HG03066 (cell line): ENCODE data around the gene SQOR.

Experiments
- ATAC-seq: cut with Tn5 transposase; IDR thresholded peaks from one replicate; pipeline ENCODE4 v1.9.1; 2021; ENCODE audit warnings: low read depth; ENCODE audit not compliant: unreplicated experiment

Gene SQOR

DNA sequence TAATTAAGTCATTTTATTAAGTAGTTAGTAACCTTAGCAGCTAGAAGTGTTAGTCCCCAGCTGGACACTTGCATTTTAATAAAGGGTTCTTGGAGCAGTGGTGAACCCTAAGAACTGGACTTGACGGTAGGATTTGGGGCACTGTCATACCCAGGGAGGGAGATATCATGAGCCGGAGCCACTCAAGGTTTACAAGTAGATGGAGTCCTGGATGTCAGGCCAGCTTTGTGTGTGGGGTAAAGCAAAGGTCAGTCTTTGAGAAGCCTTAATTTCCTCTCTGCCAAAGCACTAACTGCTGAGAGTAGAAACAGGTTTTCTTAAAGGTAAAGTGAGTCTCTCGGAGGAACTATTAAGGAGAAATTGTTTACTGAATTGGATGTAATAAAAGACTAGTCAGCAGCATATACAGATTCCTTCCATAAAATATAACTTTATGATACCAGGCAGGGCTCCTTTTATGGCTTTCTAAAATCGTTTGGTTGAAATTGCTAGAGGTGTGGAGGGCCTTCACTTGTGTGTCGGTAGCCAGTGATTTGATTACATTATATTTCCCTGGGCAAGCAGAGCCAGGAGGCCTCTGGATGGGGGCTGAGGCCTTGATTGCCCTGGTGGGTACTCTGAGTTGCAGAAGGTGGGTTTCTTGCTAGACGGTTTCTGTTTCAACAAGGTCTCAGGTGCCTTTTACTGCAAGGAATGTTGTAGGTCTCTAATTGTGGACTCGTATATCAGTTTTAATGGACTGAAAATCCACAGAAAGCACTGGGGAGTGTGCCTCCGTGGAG is 23.1 kb downstream of the SQOR start:
- ATAC-seq = no peak

DNA sequence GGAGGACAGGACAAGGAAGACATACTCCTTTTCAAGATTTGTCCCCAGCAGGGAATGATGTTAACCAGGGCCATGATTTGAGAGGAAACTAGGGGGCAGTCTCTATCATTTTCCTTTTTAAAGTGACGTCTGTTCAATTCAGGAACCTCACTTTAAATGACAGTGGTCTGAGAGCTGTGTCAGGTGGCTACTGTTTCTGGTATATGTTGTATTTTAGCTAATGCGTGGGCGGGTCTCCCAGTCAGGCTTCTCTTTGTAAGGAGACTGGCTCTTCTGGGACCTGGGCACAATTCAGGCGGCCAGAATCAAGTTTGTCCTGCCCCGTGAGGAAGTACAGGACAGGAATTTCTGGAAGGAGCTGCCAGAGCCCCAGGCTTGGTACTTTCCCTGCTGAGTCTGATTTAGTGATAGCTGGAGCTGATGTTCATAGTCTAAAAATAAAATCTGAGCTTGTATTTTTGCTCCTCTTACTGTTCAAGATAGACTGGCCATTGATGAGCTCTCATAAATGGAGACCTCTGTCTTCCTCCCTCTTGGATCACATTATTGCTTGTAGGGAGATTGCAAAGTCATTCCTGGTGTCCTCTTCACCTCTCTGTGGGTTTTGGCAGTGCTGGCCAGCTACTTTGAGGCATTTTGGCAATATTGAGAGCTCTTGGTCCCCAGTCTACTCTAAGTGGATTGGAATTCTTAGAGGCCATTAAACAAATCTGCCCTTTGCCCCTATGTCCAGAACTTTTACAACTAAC is 25.6 kb downstream of the SQOR start:
- ATAC-seq = no peak

DNA sequence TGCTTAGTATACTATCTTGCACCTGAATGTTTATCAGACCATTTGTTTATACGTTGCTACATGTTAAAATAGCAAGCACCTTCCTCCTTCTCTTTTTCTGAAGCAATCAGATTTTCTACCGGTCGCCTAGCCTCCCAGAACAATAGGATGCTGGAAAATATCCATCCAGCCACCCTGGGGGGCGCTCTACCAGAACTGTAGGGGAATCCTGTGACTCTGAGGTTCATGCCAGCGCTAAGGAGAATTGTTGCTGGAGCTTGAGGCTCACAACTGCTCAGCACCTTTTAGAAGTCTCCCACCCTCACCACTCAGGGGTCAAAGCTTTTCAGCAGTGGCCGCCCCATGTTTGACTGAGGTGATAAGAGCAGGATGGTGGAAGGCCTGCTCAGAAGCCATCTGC is 27.5 kb downstream of the SQOR start:
- no peak for ATAC-seq

DNA sequence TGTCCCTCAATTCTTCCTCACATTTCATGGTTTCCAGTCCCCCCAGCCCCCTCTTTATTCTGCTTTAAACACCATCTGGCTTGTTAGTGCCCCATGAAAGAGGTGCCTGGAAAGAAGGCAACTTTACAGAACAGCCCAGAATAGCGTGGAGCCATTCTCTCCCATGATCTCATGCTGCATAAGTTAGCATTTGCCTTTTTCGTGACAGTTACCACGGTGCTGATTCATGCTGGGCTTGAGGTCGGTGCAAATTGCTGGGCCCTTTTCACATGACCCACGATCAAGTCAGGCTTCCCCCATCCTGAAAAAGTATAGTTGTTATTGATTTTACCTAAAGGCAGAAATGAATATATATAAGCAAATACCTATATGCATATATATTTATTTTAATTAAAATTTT is 29.6 kb downstream of the SQOR start:
- no peak for ATAC-seq

DNA sequence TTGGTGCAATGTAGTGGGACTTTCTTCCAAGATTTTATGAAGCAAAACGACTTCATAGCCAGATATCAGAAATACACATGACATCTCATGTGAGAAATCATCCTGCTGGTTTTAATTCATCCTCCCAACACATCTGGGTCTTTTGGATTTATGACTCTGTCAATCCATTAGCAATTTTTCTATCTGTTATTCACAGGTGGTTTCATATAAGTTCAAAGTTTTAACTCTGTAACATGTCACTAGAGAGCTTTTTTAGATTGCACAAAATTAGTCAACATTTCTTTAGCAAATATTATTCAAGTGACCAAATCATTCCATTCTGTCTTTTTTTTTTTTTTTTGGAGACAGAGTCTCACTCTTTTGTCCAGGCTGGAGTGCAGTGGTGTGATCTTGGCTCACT is 30.4 kb downstream of the SQOR start:
- ATAC-seq = no peak

DNA sequence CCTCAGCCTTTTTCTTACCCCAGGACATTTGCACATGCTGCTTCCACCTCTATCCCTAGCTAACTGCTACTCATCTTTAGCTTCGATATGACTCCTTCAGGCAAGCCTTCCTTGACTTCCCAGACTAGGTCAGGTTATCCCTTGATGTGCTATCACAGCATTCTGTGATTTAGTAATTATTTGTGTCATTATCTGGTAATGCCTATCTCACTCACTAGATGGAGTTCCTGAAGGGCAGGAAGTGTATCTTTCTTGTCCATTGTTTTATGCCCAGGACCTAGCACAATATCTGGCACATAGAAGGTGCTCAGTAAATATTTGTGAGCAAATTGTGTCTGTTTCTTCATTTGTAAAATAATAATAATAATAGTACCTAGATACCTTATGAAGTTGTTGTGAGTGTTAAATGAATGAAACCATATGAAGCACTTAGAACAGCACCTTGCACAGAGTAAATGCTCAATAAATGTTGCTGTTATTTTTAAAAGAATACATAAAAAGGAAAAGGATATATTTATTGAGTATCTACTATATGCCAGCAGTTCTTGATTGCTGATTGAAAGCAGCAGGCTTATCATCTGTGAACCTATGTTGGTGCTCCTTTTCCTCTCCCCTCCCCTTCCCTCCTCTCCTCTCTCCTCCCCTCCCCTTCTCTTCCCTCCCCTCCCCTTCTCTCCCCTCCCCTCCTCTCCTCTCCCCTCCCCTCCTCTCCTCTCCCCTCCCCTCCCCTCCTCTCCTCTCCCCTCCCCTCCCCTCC is 31.5 kb downstream of the SQOR start:
- ATAC-seq = no peak

DNA sequence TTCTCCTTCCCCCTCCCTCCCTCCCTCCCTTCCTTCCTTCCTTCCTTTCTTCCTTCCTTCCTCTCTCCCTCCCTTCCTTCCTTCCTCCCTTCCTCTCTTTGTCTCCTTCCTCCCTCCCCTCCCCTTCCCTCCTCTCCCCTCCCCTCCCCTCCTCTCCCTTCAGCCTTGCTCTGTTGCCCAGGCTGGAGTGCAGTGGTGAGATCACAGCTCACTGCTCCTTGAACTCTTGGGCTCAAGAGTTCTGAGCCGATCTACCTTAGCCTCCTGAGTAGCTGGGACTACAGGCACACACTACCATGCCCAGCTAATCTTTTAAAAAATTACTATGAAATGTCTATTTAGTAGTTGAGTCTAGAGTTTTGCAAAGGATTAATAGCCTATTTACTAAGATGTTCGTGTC is 32.2 kb downstream of the SQOR start:
- ATAC-seq = no peak

DNA sequence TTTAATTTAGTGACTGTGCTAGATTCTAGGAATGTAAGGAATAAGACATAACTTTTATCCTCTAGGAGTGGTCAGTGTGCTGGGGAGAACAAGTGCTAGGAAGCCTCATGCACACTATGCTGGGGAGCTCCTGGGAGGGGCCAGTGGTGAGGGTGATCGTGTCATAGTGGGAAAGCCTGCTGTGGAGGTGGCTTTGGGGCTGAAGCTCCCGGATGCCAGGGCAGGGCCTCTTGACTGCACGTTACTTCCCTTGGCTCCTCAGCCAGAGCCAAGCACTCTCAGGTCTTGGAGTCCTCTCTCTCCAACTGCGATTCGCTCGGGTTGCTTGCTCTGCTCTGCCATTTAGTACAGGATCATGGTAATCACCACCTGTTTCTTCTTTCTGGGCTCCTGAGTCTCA is 33.6 kb downstream of the SQOR start:
- ATAC-seq = no peak

DNA sequence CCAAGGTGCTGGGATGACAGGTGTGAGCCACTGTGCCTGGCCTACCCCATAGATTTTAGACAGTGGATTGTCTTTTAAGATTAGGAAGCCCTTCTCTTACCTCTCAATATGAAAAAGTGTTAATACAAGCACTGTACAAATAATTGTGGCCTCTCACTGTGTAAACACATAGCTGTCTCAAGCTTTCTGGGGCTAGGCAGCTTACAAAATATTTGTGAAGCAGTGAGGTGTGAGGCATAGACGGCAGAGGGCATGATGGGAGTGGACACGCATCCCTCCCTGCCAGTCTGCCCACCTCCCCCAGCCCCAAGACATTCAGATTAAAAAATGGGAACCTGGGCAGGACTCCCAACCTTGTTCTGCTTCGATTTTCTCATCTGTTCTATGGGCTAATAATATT is 34.6 kb downstream of the SQOR start:
- ATAC-seq = no peak

DNA sequence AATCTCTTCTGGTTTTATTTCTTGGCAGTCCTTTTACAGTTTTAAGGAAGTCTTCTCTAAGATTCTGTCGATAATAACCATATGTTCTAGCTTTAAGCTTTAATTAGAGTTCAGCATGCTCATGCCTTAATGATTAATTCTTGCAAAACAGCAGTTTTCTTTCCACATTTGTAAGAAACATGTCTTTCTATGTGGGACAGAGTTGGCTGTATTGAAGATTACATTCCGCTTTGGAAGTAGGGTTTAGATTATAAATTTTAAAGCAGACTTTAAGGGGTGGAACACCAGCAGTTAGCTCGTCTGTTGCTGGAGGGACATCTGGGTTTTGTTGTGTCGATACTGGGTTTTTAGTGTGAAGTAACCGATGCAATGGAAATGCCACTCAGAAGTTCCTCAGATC is 35.3 kb downstream of the SQOR start:
- no peak for ATAC-seq

DNA sequence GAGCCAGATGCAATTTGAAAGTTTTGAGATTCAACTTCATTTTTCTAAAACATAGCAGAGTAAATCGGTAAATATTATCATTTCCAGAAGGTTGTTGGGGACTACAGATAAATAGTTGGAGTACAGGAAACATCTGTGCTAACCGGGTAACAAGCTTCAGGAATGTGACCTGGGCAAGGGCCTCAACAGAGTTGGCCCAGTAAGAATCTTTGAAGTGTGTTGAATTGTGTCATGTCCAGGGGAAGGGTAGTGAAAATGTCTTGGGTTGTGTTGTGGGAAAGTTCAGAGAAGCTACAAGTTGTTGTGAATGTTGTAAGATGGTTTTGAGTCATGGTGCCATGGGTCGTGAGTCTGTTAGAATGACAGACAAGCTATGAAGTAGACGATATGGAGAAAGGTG is 35.7 kb downstream of the SQOR start:
- no peak for ATAC-seq

DNA sequence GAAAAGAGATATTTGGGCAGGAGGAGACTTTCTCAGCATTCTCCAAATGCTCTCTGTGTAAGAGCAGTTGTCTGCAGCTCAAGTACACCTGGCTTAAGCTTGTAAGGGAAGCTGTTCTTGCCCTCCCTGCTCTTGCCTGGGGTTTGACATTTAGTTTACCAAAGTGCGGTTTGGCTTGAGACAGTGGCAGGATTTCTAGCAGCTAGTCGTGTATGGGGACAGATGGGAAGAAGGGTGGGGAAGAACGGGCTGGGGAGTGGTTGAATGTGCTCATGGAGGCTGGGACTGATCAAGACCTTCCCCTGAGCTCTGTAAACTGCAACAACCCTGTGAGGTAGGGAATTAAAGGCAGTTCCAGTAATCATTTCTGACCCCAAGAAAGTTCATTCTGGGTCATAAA is 39.8 kb downstream of the SQOR start:
- ATAC-seq = no peak

DNA sequence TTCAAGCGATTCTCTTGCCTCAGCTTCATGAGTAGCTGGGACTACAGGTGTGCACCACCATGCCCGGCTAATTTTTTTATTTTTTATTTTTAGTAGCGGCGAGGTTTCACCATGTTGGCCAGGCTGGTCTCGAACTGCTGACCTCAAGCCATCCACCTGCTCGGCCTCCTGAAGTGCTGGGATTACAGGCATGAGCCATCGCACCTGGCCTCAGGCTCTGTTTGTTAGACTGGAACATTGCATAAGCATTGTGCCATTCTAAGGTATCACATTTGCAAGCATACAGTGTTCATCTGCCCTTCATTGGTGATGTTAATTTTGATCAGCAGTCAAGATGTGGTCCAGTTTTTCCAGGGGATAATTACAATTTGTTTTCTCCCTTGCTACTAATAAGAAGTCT is 43.0 kb downstream of the SQOR start:
- ATAC-seq = no peak

DNA sequence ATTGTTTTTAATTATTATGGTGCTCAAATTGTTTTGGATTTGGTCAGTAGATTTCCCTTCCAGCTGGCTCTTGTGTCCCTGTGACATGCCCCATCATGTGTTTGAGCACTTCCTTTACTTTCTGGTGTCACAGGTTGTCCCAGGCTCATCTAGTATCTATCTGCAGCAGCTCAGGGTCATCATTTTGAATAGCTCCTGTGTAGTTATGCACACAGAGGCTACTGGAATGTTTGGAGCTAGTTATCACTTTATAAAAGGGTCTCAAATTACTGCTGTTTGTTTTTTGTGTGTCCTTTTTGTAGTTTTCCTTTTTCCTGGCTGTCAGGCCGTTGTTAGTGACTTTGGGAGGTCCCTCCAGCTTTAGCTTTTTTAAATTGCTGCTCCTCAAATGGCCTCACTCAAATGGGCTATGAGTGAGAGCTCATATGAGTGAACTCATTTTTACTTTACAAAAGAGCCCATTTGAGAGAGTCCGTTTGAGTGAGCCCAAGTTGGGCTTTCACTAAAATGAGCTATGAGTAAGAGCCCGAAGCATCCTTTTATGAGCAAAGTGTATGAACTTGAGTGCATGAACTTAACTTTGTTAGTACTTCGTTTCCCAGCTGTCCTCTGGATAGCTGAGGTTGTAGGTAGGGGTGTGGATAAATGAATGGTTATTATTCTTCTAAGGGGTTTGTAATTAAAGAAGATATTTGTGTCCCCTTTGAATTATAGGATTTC is 43.8 kb downstream of the SQOR start:
- no peak for ATAC-seq

DNA sequence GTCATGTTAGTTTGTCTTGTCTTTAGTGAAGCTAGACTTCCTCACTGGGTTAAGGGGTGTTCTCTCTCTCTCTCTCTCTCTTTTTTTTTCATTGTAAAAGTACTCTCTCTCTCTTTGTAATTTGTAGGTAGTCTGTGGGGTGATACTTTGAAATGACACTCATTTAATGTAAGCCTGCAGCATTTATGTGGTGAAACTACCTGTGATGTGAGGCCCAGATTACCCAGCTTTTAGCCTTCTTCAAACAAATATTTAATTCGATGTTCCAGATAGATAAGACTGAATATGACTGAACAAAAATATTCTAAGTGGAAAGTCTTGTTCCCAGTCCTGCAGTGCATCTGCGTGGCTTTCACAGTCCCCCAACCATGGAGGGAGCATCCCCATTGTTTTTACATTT is 49.7 kb downstream of the SQOR start:
- no peak for ATAC-seq

DNA sequence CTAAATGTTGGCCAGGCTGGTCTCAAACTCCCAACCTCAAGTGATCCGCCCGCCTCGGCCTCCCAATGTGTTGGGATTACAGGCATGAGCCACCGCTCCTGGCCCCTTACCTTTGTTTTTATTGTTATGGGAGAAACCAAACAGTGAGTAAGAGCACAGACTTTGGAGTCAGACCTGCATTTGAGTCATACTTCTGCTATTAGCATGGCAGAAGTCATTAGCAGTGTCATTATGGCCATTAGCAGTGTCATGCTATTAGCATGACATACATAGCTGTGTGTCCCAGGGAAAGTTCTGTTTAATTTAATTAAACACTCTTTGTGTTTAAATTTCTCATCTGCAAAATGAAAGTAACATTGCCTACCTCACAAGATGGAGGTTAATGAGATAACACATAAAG is 54.8 kb downstream of the SQOR start:
- no peak for ATAC-seq

DNA sequence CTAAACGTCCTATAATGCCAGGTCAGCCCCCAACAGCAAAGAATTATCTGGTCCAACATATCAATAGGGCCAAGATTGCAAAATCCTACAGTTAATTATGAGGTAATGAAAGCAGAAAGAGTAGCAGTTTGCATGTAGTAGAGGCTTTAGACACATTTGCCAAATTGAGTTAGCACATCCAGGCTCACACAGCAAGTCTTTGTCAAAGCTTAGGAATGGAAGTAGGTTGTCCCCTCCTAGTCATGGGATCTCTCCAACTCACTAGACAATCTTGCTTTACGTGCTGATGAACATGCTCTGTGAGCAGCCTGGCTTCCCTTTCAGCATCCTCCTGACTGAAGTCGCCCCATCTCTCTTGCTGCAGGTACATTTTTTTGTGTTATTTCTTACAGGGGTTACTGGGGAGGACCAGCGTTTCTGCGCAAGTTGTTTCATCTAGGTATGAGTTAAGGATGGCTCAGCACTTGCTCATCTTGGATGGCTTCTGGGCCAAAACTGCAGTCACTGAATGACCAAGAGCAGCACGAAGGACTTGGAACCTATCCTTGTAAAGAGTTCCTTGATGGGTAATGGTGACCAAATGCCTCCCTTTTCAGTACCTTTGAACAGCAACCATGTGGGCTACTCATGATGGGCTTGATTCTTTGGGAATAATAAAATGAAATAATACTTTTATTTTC is 55.9 kb downstream of the SQOR start:
- ATAC-seq = no peak

DNA sequence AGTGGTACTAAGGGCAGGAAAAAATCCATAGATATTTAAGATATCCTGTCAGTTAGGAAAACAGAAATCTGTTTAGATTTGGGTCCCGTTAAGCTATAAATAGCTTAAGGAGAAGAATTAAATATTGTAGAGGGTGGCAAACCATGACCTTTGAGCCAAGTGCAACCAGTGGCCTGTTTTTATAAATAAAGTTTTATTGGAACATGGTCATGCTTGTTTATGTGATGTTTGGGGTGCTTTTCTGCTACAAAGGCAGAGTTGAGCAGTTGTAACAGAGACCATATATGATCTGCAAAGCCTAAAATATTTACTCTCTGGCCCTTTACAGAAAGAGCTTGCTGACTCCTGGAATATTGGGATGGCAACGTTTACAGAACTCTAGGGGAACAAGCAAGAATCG is 66.3 kb downstream of the SQOR start:
- ATAC-seq = no peak

DNA sequence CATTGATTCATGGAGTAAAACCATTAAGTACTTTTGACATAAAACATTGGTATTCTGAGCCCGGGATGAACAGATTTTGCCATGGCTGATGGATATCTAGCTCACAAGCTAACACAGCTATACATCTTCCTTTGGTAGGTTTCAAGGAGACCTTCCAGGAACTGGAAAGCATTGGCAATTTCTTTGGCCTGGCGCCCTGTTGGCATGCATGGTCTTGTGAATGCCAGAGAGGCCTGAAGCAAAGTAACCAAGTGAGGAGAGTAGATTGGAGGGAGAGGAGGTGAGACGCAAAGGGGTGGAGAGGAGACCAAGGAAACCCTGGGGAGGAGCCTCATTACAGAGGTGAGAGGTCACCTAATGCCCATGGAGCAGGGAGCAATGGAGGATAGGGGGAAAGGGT is 67.2 kb downstream of the SQOR start:
- ATAC-seq = no peak

DNA sequence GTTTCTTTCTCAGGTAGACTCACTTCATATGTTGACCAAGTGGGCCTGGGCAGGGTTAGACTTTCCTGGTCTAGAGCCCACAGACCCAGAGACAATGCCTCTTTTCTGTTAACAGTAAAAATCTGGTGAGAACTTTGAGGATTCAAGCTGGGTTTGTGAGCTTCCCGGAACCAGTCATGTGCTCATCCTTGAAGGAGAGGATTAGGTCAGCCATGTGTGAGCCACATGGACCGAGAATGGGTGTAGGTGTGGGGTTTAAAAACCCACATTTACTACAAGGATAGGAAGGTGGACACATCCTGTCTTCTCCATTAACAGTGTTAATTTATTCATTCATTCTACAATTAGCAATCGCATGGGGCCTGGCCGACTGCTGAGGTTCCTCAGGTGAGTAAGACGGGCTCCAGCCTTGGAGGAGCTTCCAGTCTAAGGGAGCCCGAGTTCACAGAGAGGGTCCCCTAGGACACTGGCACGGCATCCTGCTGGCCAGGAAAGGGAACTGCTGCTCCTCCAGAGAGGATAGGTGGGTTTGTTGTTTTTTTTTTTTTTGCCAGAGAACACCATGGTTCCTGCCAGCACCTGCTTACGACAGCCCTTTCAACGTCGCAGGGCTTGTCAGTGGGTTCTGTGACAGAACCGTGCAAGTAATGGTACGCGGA is 69.0 kb downstream of the SQOR start:
- ATAC-seq = no peak
